ENCODE measurements around the gene HHIPL1.

HHIPL1 gene

DNA sequence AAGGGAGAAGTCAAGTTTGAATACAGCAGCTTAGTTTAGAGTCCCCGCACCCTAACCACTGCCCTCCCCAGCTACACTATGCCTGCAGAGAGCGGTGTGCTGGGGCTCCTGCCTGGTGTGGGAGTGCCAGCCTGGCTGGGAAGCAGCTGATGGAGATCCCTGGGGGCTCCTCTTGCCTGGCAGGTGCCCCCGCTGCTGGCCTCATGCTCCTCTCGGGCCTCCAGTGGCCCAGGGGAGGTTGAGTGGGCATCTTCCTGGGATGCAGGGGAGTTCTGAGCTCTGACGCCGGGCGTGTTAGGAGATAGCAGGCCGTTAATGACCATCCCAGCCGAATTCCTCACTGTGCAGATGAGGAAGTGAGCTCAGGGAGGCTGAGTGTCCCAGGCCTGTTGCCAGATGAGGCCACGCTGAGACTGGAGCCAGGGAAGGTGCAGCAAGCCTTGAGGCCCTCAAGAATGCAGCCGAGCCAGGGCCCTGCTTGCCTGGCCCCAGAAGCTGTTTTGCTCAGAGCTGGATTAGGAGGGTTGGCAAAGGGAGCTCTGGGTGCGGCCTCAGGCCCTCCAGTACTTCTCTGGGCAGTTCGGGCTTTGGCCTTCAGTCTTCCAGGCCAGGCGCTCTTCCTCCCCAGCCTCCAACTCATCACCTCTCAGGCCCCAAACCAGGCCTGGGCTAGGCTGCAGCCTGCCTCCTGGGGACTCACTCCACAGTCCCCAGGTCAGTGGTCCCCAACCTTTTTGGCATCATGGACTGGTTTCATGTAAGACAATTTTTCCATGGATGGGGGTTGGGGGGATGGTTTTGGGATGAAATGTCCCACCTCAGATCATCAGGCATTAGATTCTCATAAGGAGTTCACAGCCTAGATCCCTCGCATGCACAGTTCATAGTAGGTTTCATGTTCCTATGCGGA is 32.6 kb downstream of the HHIPL1 start:
- no peak for DNase-seq

DNA sequence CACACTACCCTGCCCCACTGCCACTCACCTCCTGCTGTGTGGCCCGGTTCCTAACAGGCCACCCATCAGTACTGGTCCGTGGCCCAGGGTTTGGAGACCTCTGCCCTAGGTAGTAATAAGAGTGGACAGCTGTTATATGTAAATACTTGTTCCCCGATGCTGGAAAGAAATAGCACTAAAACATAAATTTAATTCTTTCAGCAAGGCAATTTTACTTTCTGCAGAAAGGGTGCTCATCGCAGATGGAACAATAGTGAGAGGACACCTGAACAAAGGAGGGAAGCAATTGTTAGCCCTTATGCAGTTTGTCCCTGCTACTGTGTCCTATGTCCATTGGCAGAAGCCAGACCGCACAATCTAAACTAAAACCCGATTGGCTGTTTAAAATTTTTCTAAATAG is 33.3 kb downstream of the HHIPL1 start:
- DNase-seq: no peak

DNA sequence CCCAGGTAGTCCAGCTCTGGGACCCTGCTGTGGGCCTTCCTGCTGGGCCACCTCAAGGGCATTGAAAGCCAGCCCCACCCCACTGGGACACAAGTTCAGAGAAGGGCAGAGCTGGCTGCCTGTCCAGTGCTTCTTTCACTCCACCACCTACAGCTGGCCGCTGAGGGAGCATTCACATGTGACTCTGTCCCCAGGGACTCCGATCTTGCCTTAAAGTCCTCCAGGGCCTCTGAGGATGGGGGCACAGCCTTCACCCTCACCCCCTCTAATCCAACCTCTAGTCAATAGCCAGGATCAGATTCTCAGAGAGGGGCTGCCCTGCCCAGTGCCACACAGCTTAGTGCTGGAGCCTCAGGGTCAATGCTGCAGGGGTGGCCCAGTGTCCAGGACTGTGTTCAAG is 34.2 kb downstream of the HHIPL1 start:
- no peak for DNase-seq

DNA sequence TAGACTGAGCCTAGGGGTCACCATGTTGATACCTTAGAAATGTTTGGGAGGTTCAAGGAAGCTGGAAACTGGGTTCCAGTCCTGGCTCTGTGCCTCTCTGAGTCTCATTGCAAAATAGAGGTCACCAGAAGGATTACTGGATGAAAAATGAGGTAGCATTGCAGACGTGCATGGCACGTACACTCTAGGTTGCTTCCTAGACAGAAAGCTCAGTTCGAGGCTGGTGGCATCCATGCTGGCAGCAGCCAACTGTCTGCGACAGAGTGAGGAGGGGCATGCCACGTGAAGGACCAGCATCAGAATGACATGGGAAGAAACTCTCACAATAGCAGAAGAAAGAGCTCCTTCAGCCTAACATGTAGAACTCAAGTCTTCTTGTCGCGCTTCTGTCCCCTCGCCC is 34.6 kb downstream of the HHIPL1 start:
- DNase-seq: no peak

DNA sequence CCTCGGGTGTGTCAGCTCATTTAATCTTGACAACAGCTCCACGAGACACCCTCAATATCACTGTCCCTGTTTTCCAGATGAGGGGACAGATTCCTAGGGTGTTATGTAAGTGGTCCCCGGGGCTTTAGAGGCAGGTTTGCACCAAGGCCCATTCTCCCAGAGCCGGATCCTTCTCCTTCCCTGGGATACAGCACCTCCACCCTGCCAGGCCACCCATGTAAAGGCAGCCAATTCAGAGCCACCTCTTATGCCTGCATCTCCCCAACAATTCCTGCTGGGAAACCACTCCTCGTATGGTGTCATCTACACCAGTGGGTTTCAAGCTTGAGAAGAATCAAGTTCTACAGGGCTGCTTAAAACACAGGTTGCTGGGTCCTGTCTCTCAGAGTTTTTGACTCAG is 35.1 kb downstream of the HHIPL1 start:
- no peak for DNase-seq

DNA sequence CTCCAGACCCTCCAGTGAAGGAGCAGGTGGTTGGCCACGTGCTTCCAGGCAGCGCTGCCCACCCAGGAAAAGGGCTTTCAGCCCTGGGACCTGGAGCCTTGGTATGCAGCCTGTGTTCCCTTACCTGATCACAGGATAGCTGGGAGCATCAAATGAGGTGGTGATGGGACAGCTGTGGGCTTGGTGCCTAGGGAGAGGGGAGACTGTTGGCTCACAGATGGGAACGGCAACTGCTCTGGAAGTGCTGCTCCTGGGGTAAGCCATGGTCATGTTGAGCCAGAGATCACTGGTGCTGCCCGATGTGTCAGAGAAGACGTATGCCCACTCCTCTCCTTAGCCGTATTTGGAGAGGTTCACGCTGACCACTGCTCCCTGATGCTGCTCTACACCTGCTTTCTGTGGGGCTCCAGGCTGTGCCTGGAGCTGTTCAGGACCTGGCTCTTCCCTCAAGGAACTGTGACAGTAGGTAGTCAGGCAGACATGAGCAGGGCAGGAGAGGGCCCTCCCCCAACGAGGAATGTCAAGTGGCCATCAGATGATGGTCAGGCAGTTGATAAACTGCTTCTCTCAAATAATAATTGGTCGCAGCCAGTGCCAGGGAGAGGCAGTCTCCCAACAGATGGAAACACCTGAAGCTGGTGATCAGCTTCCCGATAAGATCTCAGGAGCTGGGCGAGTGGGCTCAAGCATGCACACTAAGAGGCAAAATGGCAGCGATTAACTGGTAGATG is 36.3 kb downstream of the HHIPL1 start:
- no peak for DNase-seq

DNA sequence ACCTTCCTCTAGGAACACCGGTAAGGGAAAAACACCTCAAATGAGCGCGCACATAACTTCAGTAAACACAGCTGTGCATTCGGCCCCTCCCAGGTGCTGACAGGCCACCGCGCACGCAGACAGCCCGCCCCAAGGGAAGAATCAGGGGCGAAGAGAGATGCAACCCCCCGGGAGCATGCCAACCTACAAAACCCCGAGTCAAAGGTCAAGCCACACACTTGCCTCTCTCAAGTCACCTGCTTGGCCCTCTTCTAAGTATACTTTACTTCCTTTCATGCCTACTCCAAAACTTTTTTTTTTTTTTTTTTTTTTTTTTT is 36.9 kb downstream of the HHIPL1 start:
- no peak for DNase-seq

DNA sequence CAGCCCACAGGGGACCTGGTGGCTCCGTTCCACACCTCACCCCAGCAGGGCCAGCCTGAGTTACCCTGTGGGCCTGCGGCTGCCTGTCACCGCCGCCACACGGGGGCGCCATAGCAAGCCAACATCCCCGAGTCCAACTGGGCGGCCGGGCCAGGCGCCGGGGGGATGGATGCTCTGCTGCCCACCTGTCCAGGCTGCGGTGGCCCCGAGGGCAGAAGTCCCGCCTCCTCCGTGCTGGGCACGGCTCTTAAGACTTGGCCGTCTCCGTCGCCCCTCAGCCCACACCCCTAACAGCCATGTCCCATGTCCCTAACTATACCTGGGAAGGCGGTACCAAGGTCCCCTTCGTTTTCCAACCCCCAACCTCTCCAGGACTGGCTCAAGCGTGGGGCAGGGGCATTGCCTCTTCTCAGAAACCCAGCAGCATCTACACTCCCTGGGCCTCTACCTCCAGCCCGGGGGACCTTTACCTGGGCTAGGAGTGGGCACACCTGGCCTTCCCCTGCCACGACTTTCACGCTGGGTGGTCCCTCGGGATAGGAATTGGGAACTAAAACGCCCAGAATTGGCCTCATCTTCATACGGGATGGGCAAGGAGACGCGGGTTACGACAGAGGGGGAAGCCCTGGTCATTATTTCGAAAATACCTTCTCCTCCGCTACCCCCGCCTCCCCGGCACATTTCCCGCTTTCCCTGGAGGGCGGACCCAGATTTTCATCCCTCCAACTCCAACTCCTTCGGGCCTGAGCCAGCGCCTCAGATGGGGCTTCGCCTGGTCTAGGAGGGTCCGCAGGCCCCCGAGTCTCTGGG is 38.1 kb downstream of the HHIPL1 start:
- peak; percentile 84 for DNase-seq

DNA sequence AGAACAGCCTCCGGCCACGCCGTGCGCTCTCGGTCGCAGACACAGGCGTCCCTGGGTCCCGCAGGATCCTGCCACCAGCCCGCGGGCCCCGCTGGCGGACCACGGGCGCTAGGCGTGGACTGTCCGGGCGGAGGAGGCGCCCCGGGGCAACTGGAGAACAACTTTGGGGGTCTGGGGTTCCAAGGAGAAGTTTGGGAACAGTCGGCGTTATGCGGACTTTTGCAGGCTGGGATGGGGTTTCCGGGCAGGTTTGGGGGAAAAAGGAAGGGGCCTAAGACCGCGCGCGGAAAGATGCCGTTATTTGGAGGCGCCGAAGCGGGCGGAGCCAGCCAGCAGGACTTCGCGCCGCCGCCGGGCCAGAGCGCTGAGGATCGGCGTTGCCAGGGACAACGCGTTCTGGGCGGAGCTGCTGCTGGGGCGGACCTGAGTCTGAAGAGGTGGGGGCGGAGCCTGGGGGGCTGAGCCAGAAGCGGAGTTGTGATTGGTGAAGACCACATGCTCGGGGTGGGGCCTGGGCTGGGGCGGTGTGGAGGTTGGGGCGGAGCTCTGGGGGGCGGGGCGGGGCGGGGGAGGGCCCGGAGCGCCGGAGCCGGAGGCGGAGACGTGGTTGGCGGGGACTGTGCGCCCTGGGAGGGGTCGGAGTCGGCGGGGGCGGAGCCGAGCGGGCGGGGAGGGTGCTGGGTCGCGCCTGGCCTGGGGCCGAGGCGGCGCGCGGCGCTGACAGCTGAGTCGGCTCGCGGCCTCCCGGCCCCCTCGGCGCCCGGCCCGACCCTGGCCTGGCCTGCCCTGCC is 38.9 kb downstream of the HHIPL1 start, which contains the start of gene CYP46A1:
Gene CYP46A1, plus strand, starts transcription at position 680 of the 791 bp plus-strand sequence. CDS start 120 bp downstream, outside the sequence.
- peak; percentile 99 for DNase-seq

DNA sequence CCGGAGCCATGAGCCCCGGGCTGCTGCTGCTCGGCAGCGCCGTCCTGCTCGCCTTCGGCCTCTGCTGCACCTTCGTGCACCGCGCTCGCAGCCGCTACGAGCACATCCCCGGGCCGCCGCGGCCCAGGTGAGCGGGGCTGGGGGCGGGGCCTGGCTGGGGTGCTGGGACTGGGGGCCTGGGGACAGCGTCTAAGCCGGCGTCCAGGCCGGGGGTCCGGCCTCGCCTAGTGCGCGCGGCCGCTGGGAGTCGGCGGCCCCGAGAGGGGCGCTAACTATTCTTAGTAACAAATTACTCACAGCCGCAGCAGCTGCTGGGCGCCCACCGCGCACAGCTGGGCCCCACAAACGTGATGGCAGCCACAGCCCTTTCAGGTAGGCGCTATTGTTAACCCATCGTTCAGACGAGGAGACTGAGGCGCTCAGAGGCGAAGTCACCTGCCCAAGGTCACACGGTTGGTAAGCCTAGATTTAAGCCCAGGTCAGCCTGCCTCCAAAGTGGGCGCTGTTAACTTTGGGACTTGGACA is 39.5 kb downstream of the HHIPL1 start:
- DNase-seq: no peak

DNA sequence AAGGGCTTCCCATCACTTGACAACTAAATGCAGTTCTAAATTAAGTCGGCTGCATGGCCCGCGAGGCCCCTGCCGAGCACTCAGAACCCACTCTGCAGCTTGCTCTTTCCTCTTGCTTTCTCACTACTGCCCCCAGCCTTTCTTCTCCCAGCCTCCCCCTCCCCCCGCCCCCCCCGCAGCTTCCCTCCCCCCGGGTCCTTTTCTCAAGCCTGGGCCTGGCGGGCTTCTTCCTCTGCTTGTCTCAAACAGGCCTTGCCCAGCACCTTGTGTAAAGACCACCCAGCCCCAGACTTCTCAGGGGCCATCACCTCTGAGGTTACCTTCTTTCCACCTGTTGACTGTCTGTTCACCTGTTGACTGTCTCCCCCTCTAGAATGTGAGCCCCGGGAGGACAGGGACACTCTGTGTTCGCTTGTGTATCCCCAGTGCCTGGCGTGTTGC is 40.2 kb downstream of the HHIPL1 start:
- DNase-seq: no peak

DNA sequence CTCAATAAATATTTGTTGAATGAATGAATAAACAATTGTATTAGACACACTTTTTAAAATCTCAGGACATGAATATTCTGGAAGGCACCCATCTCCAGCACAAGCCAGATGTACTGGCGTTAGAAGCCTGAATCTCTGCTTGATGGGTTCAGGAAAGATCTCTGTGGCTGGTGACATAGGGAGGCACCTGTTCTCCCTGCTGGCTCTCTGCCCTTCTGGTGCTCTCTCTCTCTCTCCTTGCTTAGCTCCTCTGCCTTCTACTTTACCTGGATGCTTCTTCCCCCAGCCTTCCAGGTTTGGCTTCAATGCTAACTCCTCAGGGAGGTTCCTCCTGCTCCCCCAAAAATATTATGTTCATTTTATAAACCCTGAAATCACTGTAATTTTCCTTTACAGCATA is 40.7 kb downstream of the HHIPL1 start:
- DNase-seq: no peak

DNA sequence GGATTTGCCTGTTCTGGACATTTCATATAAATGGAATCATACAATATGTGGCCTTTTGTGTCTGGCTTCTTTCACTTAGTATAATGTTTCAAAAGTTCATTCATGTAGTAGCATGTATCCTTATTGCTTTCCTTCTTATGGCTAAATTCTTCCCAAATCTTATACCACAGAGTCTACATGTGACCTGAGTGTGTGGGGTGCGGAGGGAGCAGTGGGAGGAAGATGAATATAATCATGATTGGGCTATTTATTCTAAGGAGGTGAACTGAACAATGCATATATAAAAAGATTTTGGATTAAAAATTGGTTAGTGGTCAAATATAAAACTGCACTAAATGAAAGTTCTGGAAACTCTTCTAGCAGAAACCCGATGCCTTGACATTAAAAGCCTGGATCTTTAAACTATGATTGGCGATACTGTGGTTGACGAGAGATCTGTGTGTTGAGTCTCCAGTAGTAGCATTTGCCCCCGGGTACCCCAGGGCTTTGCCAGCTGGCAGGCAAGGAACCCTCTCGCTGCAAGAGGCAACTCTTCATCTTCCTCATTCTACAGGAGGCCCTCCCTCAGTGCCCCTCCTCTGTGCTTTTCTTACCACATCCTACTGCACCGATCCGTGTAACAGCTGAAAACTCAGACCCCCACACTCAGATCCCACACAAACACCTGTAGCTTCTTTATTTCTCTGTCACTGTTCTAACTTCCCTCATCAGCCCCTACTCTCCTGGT is 41.8 kb downstream of the HHIPL1 start:
- DNase-seq: no peak

DNA sequence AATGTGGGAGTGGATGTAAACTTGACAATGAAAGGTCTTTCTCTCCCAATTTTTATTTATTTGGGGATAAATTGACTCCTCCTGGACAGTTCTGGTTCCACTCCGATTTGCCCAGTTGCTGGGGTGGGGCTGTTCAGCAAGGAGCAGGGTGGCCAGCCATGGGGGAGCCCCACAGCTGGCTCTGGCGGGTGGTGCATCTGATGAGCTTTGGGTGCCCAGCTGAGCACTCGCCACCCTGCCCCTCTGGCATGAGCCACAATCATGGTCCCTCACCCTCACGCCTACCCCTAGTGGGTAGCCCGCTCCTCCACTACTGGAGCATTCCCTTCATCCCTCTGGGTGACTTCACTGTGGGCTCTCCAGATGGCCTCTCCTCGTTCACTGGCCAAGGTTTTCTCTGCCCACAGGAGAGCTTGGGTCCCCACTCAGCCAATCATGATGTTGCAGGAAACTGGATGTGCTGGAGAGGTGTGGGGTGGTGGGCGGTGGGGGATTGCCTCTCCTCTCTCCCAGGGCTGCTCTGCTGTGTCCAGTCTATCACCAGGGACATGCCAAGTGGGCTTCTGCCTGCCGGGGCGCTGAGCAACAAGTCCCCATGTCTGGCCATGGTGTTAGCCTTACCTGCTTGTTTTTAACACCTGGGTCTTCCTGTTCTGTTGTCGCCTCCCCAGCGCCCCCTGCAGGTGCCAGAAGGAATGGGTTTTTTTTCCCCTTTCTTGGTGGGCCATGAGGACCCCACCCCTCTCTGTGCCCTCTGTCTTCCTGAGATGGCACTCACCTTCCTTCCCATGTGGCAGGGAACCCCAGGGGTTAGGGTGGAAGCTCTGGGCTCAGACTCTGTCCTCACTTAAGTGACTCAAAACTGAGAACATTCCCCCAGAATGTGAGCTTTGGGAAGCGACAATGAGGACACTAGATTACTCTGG is 42.6 kb downstream of the HHIPL1 start:
- peak; percentile 49 for DNase-seq

DNA sequence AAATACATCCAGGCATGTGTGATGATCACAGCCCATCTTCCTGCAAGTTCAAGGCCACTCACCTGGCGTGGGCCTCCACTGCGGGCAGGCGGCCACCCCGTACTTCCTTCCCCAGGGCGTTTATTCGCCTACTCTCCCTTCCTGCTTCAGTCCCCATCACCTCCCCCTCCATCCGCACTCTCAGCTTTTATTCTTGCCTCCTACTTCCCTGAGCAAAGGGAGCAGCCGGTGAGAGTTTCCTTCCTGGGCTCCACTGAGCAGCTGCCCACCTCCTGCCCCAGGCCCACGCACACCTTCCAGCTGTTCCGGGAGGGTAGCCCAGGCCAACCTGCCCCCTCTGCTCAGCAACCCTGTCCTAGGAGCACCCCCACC is 43.3 kb downstream of the HHIPL1 start:
- no peak for DNase-seq

DNA sequence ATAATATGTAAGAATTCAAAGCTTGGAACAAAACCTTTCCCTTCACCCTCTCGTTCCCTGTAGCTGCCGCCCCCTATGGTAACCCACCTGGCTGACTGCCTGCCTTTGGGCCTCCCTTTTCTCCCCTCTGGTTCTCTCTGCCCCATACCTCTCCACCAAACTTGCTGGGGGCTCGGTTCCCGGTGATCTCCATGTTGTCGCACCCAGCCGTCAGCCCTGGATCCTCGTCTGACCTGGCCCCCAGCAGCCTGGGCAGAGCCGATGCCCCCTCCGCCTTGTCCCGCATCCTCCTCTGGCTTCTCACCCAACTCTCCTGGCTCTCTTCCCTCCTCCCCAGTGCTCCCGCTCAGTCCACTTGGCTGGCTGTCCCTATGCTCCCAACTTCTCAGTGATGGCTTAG is 43.7 kb downstream of the HHIPL1 start:
- DNase-seq: no peak

DNA sequence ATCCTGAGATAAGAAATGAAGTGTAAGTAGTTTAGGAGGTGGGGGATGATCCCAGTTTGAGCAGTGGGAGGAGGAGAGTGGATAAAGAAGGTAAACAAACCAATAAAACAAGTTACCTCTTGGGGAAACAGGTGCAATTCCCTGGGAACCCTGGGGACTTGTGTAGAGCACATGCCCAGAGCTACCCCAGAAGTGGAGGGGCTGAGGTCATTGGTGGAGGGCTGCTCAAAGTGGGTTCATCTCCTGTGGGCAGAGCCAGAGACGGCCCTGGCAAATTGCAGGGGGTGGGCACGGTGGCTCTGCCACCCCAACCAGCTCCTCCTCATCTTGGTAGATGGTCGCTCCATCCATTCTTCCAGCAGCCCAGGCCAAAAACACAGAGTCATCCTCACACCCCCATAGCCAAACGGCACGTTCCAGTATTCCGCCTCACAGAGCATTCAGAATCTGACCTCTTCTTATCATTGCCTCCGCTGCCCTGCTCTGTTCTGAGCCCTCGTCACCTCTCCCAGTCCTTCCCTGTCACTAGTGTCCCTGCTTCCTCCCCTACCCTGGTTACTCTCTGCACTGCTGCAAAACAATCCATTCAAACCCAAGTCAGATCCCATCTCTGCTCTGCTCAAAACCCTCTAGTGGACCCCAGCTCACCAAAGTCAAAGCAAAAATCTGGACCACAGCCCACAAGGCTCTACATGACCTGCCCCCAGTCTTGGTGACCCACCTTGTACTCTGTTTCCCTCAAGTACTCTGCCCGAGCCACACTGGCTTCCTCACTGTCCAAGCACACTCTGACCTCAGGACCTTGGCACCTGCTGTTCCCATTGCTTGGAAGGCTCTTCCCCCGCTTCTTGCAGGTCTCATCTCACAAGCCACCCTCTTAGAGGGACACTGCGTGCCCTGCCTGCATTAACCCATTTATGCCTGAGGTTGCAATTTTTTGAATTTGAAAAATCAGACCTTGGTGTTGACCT is 44.6 kb downstream of the HHIPL1 start:
- no peak for DNase-seq

DNA sequence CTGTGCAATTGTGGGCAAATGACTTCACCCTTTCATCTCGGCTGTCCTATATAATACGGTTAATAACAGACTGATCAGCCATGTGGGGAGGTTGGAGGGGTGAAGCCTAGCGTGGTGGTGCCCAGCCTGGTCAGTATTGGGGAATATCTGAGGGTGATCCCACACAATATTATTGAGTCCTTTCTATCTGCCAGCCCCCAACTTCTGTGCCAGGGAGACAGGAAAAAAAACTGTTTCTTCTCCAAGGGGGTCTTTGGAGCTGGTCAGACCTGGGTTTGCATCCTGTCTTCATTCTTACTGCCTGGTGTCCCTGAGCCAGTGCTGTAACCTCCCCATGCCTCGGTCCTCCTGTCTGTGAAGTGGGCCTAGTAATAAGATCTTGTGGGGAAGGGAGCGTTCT is 45.7 kb downstream of the HHIPL1 start:
- no peak for DNase-seq

Measured in T-helper 9 cell (primary cell).